Liver (tissue), 9 donors: ENCODE data around the gene TUT4. TPM values are rescaled to one million over a fixed set of nuclear protein-coding genes. Genes with fewer than 3 reads are reported as not detected.
A peak's percentile ranks its signal among the peaks of the same experiment; 100 is the strongest.

Source experiments
- DNase-seq: peaks from one replicate; pipeline ENCODE4 v3.0.0-alpha.2; 2017; ENCODE audit warnings: low spot score
- H3K27ac ChIP-seq, 2 donors: one replicate each; pipeline ENCODE4 v1.7.0; 2013; ENCODE audit warnings: inconsistent platforms in 2 of 2, low read length in 2 of 2, control low read depth in 1 of 2, low read depth in 1 of 2, mild to moderate bottlenecking in 1 of 2
- H3K27me3 ChIP-seq, 4 donors: one replicate each; pipeline versions ENCODE4 v1.6.1 to v1.7.0; 2013; ENCODE audit warnings: low read length in 3 of 4, inconsistent platforms in 1 of 4, mild to moderate bottlenecking in 1 of 4, moderate library complexity in 1 of 4; ENCODE audit not compliant: control insufficient read depth in 4 of 4, insufficient read depth in 4 of 4
- H3K36me3 ChIP-seq, 4 donors: one replicate each; pipeline versions ENCODE4 v1.6.1 to v1.7.0; 2013; ENCODE audit warnings: low read length in 3 of 4, mild to moderate bottlenecking in 3 of 4, low read depth in 1 of 4, moderate library complexity in 1 of 4; ENCODE audit not compliant: control insufficient read depth in 4 of 4, insufficient read depth in 3 of 4
- H3K4me1 ChIP-seq, 4 donors: one replicate each; pipeline versions ENCODE4 v1.6.1 to v1.7.0; 2013; ENCODE audit warnings: low read length in 3 of 4, mild to moderate bottlenecking in 3 of 4, moderate library complexity in 1 of 4; ENCODE audit not compliant: control insufficient read depth in 4 of 4, insufficient read depth in 4 of 4
- H3K4me3 ChIP-seq, 3 donors: one replicate each; pipeline versions ENCODE4 v1.6.1 to v1.7.0; 2013; ENCODE audit warnings: low read length in 3 of 3, control low read depth in 1 of 3, low read depth in 1 of 3, mild to moderate bottlenecking in 1 of 3
- H3K9ac ChIP-seq, 2 donors: one replicate each; pipeline ENCODE4 v1.7.0; 2013; ENCODE audit warnings: low read length in 2 of 2, mild to moderate bottlenecking in 2 of 2, moderate library complexity in 2 of 2, control low read depth in 1 of 2, low read depth in 1 of 2
- H3K9me3 ChIP-seq, 4 donors: one replicate each; pipeline versions ENCODE4 v1.6.1 to v1.7.0; 2013; ENCODE audit warnings: low read length in 3 of 4; ENCODE audit not compliant: control insufficient read depth in 4 of 4
- CTCF ChIP-seq: fragments of 150-350 bp; IDR thresholded peaks from 2 replicates; pipeline ENCODE4 v1.5.1; 2017; ENCODE audit warnings: improper control_type of control experiment, low read depth, low read length; ENCODE audit not compliant: missing input control
- EGR1 ChIP-seq, 2 donors: IDR thresholded peaks; 2 replicates each; pipeline ENCODE4 v1.6.1; 2016 to 2018; ENCODE audit warnings: antibody characterized with exemption in 2 of 2, low read depth in 2 of 2
- FOXA1 ChIP-seq: IDR thresholded peaks from 2 replicates; pipeline ENCODE4 v1.6.1; 2016; ENCODE audit warnings: antibody characterized with exemption
- FOXA2 ChIP-seq: IDR thresholded peaks from 2 replicates; pipeline ENCODE4 v1.6.1; 2016; ENCODE audit warnings: antibody characterized with exemption
- GABPA ChIP-seq, 2 donors: IDR thresholded peaks in 1 of 2; conservative IDR thresholded peaks in 1 of 2; 2 replicates each; pipeline ENCODE4 v1.6.1; 2016; ENCODE audit warnings: antibody characterized with exemption in 2 of 2, mild to moderate bottlenecking in 1 of 2, moderate library complexity in 1 of 2
- HNF4A ChIP-seq, 2 donors: conservative IDR thresholded peaks; 2 replicates each; pipeline ENCODE4 v1.6.1; 2016; ENCODE audit warnings: antibody characterized with exemption in 2 of 2, mild to moderate bottlenecking in 2 of 2
- HNF4G ChIP-seq: IDR thresholded peaks from 2 replicates; pipeline ENCODE4 v1.6.1; 2016; ENCODE audit warnings: antibody characterized with exemption
- JUND ChIP-seq, 2 donors: IDR thresholded peaks; 2 replicates each; pipeline ENCODE4 v1.6.1; 2016; ENCODE audit warnings: antibody characterized with exemption in 2 of 2
- MAX ChIP-seq: IDR thresholded peaks from 2 replicates; pipeline ENCODE4 v1.6.1; 2016; ENCODE audit warnings: antibody characterized with exemption
- NR2F2 ChIP-seq: IDR thresholded peaks from 2 replicates; pipeline ENCODE4 v1.6.1; 2016; ENCODE audit warnings: antibody characterized with exemption
- RAD21 ChIP-seq, 2 donors: IDR thresholded peaks; 2 replicates each; pipeline ENCODE4 v1.6.1; 2016; ENCODE audit warnings: antibody characterized with exemption in 2 of 2, mild to moderate bottlenecking in 2 of 2
- REST ChIP-seq: IDR thresholded peaks from 2 replicates; pipeline ENCODE4 v1.6.1; 2016; ENCODE audit warnings: antibody characterized with exemption, mild to moderate bottlenecking
- RXRA ChIP-seq, 2 donors: IDR thresholded peaks; 2 replicates each; pipeline ENCODE4 v1.6.1; 2017 to 2018; ENCODE audit warnings: antibody characterized with exemption in 2 of 2, mild to moderate bottlenecking in 1 of 2
- SP1 ChIP-seq: IDR thresholded peaks from 2 replicates; pipeline ENCODE4 v1.6.1; 2018; ENCODE audit warnings: antibody characterized with exemption, mild to moderate bottlenecking
- TAF1 ChIP-seq: conservative IDR thresholded peaks from 2 replicates; pipeline ENCODE4 v1.6.1; 2016; ENCODE audit warnings: antibody characterized with exemption, mild to moderate bottlenecking
- YY1 ChIP-seq: IDR thresholded peaks from 2 replicates; pipeline ENCODE4 v1.6.1; 2016; ENCODE audit warnings: antibody characterized with exemption, mild to moderate bottlenecking
- ZBTB33 ChIP-seq: IDR thresholded peaks from 2 replicates; pipeline ENCODE4 v1.6.1; 2016; ENCODE audit warnings: antibody characterized with exemption
- WGBS: extraction: QIAGEN DNeasy Blood & Tissue Kit; methylation state at CpG from one replicate; pipeline ENCODE4 v1.1.7; 2013; 5-methylcytosine and 5-hydroxymethylcytosine counted together
- polyA plus RNA-seq, 2 donors: library from polyadenylated mRNA; stranded (reverse) in 1 of 2; unstranded in 1 of 2; fragments of 200-250 nt in 1 of 2; fragments of >200 nt in 1 of 2; fragmentation: Nextera tagmentation in 1 of 2; extraction: Ambion mirVana in 1 of 2; gene quantifications; one replicate each; pipeline versions ENCODE4 v1.2.1 to v1.2.3, GENCODE V29; 2013 to 2015
- total RNA-seq, 2 donors: library from RNA; depleted of rRNA; stranded (reverse); fragments of >200 nt; gene quantifications; one replicate each; pipeline ENCODE4 v1.2.3, GENCODE V29; 2014
- TF ChIP-seq, protein P1 (sequence below): IDR thresholded peaks from 2 replicates; pipeline ENCODE4 v1.6.1; 2016; ENCODE audit warnings: antibody characterized with exemption
- donor health status: healthy.
- donor health status: healthy.
- donor health status: healthy.
- donor health status: healthy.
- donor health status: healthy.

Gene TUT4
- total and polyA plus RNA-seq, 4 donors, result 12.2 to 28.0 (median 24.0) TPM

- peak overlapping the region; percentile 85 to 92 for H3K27ac ChIP-seq
- peak; percentile 74 for DNase-seq
- WGBS, result 7% methylated on average over 66 of the region's 66 CpGs
- peak overlapping the region; percentile 70 to 92 (median 77) for H3K4me3 ChIP-seq
- no peaks in the 10 kb centered on the region for H3K9me3 ChIP-seq
- peak in 1 of 2 donors; percentile 9 for TF ChIP-seq RAD21 (IDR thresholded peaks at IDR 0.05)
- peak; percentile 20 for TF ChIP-seq ZBTB33
- TF ChIP-seq, protein P1, sequence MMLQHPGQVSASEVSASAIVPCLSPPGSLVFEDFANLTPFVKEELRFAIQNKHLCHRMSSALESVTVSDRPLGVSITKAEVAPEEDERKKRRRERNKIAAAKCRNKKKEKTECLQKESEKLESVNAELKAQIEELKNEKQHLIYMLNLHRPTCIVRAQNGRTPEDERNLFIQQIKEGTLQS, result no peak
- TF ChIP-seq EGR1 (IDR thresholded peaks at IDR 0.05; ENCODE audit: low read depth in 2 of 2), result peak in 1 of 2 donors; percentile 68
- no peak for TF ChIP-seq HNF4A (conservative IDR thresholded peaks at IDR 0.05)
- peaks cover 2 to 27% (median 12%) of the 10 kb centered on the region in 4 donors for H3K4me1 ChIP-seq
- H3K27me3 ChIP-seq, result no peaks in the 10 kb centered on the region
- H3K36me3 ChIP-seq, result no peaks in the 10 kb centered on the region
- H3K9ac ChIP-seq, result peak overlapping the region in 1 of 2 donors; percentile 71
These were observed 722 bp upstream of the TUT4 start for GRCh38 chr1:52553362-52554266.

GRCh38 chr1:52552236-52552504 lies 722 bp downstream of the TUT4 start:
- H3K4me1 ChIP-seq, result peaks cover 2 to 27% (median 12%) of the 10 kb centered on the region in 4 donors
- peak overlapping the region; percentile 71 to 92 (median 77) for H3K4me3 ChIP-seq
- under 1% methylated on average over 14 of the region's 14 CpGs for WGBS
- H3K9me3 ChIP-seq, result no peaks in the 10 kb centered on the region
- DNase-seq, result peak; percentile 46
- no peak for TF ChIP-seq JUND (IDR thresholded peaks at IDR 0.05)
- no peak for TF ChIP-seq FOXA1
- TF ChIP-seq ZBTB33, result no peak
- TF ChIP-seq NR2F2, result no peak
- TF ChIP-seq SP1, result no peak
- TF ChIP-seq HNF4A (conservative IDR thresholded peaks at IDR 0.05), result peak in 1 of 2 donors; percentile 41
- TF ChIP-seq YY1, result peak; percentile 6
- peak in 1 of 2 donors; percentile 5 for TF ChIP-seq RXRA (IDR thresholded peaks at IDR 0.05)
- no peak for TF ChIP-seq CTCF
- TF ChIP-seq, protein P1, result no peak
- TF ChIP-seq REST, result no peak
- TF ChIP-seq TAF1, result peak; percentile 48
- TF ChIP-seq RAD21 (IDR thresholded peaks at IDR 0.05), result peak; percentile 16 to 44
- peak; percentile 29 for TF ChIP-seq MAX
- TF ChIP-seq FOXA2, result no peak
- TF ChIP-seq EGR1 (IDR thresholded peaks at IDR 0.05; ENCODE audit: low read depth in 2 of 2), result no peak
- TF ChIP-seq GABPA (IDR thresholded peaks at IDR 0.05 in 1 of 2, conservative IDR thresholded peaks at IDR 0.05 in 1 of 2), result no peak
- TF ChIP-seq HNF4G, result no peak
- H3K27ac ChIP-seq, result peak overlapping the region; percentile 85 to 92
- H3K27me3 ChIP-seq, result no peaks in the 10 kb centered on the region
- no peaks in the 10 kb centered on the region for H3K36me3 ChIP-seq
- peak overlapping the region; percentile 84 to 89 for H3K9ac ChIP-seq
